Stimulated activated CD8-positive, alpha-beta memory T cell treated with anti-CD3 and anti-CD28 coated beads, Interleukin-7, amount 100 ng/mL, for 48 hours (primary cell): ENCODE measurements around the gene ZNF574.

ENCODE experiments used
- DNase-seq, 2 donors: peaks; one replicate each; pipeline ENCODE4 v3.0.0-alpha.2; 2020; ENCODE audit warnings: low read depth in 1 of 2; ENCODE audit errors: extremely low read depth in 1 of 2

ZNF574 gene

DNA sequence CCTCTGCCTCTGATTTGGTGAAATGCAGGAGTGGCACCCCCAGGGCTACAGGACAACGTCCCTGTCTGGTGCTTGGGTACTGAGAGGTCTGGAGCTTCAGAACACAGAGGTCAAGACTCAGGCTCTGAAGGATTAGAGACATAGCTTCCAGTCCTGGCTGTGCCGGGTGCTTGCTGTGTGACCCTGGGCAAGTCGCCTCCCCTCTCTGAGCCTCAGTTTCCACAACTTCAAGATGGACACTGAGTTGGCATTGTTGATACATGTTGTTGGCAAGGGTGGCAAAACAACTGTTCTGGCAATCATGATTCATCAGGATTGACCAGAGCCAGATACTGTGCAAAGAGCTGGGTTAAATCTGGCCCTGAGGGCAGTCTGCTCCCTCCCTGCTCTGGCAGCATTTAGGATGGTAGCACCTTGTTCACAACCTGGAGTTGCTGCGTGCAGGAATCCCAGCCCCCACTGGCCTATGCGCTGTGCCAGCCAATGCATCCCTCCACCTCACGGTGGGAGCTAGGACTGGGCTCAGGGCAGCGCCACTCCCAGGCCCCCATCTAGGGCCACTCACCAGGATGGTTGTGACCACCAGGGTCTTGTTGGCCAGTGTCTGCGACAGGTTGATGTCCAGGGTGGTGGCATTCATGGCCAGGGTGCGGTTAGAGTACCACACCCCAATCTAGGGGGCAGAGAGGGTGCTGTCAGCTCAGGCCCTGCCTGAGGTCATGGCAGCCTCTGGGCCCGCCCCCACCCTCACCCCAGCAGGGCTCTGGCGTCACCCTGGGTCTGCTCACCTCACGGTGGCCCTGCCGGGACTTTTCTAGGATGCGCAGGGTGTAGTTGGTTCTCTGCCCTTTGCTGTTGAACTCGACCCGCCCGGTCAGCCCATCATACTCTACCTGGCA is 22.7 kb upstream of the ZNF574 start:
- no peak for DNase-seq

DNA sequence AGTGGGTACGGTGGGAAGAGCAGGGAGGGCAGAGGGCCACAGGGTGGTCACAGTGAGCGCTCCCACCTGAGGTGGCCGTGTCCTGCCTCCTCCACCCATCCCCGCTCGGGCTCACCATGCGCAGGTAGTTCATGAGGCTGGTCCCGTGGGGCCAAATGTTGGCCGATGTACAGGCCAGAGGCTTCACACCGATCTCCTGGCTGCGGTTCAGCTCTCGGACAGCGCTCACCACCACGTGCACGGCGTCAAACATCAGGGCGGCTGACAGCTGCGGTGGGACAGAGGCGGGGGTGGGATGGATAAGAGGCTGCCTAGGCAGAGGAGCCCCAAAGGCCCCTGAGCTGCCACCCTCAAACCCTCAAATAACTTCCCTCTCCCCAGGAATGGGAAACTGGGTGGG is 21.8 kb upstream of the ZNF574 start:
- no peak for DNase-seq

DNA sequence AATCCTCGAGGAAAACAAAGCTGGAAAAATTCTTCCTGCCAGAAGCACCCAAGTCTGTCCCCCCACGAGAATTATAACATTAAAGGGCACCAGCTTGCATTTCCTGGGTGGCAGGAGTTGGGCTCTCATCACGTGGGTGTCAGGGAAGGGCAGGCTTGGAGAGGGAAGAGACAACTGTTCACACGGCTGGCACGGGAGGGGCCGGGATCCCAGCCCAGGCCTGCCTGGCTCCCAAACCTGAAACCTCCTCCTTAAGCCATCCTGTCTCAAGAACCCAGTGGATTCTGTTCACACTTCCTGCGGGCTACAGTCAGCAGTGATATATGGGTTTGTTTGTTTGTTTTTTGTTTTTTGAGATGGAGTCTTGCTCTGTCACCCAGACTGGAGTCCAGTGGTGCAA is 18.1 kb upstream of the ZNF574 start:
- DNase-seq, result no peak

DNA sequence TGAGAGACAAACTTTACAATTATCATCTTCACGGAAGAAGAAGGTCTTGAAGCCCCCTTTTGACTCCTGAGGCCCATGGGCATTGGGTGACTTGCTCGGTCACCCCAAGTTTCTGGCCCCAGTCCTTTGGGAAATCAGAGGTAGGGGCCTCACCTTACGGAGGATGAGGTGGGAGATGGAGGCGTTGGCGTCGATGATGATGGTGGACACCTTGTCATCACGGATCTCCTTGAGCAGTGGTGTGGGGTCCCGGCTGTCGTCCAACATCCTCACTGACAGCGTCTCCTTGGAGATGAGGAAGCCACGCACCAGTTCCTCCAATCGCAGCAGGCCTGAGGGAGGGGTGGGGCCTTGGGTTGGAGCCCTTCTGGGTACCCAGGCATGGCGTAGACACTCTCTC is 16.8 kb upstream of the ZNF574 start:
- DNase-seq, result no peak

DNA sequence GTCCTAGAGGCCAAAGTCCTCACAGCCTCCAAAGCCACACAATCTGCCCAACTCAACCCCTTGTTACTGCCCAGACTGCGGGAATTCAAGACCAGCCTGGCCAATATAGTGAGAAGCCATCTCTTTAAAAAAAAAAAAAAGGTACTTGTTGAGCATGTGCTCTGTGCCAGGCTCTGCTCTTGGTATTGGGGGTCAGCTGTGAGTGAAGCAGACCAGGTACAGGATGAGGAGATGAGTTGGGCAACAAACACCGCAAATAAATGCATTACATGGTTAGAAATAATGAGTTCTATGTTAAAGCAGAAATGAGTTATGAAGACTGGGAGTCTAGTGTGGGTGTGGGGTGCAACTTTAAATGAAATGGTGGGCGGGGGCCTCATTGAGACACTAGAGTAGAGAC is 15.8 kb upstream of the ZNF574 start:
- DNase-seq, result no peak

DNA sequence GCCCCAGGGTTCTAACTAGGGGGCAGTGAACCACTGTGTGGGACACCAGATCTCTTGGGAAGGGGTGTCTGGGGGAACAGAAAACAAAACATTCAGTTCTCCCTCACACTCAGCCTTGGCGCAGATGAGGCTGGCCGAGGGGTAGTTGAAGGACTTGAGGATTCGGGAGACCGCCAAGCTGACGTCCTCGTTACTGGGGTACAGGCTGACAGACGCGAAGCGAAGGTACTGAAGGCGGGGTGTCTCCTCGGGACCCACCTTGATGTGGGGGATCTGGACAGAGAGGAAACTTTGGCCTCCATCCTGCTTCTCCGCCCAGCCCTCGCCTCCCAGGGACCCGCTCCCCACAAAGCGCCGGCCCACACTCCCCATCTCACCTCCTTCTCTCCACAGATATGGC is 13.6 kb upstream of the ZNF574 start:
- no peak for DNase-seq

DNA sequence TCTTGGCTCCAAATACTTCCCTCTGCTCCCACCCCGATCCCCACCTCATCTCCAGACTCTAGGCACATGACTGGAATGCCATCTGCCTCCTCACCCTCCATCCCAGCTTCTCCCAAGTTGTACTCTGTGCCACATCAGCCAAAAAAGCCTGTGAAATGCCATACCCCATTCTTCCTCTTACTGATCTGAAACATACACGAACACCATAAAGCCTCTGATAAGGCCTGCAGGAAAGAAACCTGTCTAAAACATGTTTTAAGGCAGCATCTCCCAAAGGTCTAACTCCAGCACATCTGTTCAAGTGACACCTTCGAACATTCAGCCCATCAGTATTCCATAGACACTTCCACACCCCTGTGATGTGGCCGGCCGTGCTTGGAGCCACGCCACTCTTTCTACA is 11.5 kb upstream of the ZNF574 start:
- DNase-seq, result no peak

DNA sequence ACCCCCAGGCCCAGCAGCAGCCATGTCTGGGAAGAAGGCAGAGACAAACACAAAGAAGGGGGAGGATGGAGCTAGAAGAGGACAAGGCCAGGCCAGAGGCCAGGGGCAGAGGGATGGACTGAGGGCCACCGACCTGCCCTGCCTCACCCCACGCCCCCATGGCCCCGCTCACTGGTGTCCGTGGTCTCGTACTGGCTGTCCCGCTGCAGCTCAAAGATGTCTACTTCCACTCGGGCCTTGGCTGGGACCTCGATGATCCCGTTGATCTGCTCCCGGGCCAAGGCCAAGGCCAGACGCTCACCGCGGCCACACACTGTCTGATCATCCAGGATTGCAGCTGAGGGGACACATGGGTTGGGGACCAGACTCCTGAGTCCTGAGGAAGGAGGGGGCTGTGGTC is 10.9 kb upstream of the ZNF574 start:
- DNase-seq, result no peak

DNA sequence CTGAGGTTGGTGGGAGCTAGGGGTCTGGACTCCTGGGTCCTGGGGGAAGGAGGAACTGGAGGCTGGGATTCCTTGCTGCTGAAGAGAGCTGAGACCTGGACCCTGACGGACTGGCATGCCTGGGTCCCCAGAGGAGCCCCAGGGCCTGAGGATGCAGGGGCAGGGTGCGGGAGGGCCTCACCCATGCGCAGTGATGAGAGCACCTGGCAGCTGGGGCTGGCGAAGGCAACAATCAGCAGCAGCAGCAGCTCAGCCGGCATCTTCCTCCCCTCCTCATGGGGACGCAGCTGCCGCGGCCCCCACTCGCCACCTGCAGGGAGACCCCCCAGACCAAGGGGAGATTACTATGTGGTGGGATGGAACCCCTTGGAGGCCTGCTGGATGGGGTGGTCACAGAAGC is 10.5 kb upstream of the ZNF574 start:
- DNase-seq, result no peak

DNA sequence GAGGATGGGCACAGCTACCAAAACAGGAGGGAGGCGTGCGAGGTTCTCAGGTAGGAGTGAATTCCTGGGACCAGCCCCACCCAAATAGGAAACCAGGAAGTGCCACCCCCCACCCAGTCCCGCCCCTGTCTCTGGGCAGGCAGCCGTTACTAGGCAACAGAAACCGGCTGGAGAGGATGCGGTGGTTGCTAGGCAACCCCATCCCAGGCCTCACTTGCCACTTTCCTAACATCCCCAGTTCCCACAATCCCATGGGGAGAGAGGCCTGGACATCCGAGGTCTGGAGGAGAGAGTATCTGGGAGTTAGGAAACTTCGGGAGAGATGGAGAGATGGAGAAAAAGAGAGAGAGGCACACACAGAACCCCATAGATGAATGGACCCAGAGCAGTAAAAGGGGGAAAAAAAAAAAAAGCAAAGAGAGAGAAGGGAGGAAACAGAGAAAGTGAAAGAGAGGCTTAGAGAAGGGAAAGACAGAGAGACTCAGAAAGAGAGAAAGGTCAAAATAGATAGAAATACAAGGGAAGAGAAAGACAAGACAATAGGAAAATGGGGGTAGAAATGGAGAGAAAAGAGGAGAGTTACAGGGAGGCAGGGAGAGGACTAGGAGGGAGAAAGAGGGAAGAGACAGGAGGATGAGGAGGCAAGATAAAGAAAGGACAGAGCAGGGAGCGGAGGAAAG is 9.8 kb upstream of the ZNF574 start:
- DNase-seq, result no peak

DNA sequence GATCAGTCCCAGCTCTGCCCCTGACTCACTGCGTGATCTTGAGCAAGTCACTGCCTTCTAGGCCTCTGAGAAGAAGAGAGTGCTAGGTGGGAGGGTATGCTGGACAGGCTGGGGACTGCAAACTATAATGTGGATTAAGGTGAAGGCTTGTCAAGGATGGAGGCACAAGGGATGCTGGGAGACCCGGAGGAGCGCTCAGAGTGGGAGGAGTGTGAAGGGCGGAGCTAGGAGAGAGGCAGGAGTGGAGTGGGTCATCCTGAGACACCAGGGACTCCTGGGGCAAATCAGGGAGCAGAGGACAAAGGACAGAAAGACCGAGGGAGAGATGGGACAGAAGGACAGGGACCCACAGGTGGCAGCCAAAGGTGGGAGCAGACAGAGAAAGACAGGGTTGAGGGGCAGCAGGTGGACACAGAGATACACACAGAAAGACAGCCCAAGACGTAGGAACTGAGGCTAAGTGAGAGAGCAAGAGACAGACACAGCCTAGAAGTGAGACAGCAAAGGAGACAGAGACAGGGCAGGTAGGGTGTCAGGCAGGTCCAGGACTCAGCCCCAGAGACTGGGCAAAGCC is 8.6 kb upstream of the ZNF574 start:
- no peak for DNase-seq

DNA sequence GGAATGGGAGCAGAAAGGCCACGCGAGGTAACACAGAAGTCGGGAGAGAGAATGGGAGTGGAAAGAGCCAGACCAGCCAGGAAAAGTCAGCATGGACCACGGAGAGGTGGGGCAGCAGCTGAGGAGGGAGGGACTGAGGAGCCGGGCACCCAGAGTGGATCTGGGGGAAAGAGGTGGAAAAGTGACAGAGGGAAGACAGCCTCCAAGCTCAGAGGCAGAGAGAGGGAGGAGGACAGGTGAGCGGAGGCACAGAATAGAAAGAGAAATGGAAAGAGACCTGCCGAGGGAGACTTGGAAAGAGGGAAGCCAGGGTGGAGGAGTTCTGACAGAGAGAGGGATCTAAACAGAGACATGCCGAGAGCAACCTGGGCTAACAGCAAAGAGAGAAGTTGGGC is 7.6 kb upstream of the ZNF574 start:
- DNase-seq, result no peak

DNA sequence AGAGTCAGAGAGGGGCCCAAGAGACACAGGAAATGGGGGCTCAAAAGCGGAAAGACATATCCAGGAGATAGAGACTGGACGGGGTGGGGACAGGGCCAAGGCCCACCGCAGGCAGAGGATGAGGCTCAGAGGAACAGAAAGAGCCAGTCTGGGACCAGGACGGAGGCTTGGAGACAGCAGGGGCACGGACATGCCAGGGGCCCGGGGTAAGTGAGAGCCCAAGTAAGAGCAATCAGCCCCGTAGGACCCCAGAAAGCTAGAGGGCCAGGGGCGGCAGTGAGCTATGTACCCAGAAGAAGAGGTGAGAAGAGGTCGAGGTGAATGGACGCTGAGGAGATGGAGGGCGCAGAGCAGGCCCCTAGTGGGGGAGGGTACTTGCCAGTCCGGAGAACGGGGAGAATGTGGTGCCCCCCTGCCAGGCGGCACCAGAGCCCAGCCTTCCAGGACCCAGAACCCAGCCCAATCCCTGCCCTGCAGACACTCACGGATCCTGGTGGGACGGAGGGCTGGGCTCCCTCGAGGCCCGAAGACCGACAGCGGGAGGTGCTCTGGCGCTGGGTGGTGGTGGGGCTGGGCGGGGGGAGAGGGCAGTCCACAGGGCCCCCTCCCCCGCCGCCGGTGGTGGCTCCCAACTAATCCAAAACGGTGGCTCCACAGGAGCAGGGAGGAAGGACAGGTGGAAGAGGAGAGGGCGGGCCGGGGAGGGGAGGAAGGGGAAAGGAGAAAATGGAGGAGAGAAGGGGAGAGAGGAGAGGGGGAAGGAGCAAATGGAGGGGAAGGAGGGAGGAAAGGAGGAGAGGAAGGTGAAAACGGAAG is 7.0 kb upstream of the ZNF574 start:
- no peak for DNase-seq

DNA sequence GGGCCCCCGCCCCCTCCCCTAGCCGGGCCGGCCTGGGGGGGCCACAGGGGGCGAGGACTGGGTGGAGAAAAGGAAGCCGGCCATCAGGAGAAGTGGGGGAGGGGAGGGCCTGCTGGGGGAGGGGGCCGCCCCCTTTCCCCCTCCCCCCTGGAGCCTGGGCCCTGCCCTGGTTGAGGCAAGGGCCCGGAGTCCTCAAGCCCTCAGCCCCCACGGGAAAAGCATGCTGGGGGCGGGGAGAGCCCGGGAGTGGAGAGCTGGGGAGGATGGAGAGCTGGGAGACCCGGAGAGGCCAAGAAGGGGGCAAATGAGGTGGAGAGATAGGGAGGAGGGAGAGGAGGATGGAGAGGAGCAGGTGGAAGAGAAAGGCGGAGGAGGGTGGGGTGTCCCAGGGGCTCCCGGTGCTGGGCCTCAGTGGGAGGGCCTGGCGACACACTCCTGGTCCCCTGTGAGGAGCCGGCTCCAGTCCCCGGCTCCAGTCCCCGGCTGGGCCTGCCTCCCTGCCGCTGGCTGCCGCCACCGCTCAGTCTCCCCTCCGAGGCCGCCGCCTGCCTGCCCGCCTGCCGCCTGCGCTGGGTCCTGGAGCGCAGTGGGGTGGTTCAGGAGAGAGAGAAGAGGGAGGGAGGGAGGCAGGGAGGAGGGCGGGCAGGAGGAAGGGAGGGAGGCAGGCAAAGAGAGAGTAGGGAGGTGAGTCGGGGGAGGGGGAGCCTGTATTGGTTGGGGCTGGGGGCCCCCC is 6.2 kb upstream of the ZNF574 start, which contains the start of gene GRIK5:
TSS of gene GRIK5 (minus strand) at position 588 of the 733 bp plus-strand sequence. CDS start 4,436 bp downstream, outside the sequence.
- no peak for DNase-seq

DNA sequence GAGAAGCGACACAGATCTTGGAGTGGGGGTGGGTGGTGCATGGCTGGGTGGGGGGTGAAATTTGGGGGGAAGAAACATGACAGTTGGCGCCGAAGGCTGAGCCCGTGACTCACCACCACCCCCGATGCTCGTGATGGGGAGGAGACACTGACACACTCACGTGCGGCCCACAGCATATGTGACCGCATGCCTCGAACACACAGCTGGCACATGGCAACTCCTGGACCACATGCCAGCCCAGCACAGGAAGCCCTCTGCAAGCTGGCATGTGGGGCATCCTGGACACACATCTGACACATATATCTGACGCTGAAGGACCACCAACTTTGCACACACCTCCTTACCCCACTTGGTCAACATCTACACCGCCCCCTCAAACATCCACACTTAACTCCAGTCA is 4.7 kb upstream of the ZNF574 start:
- DNase-seq, result no peak

DNA sequence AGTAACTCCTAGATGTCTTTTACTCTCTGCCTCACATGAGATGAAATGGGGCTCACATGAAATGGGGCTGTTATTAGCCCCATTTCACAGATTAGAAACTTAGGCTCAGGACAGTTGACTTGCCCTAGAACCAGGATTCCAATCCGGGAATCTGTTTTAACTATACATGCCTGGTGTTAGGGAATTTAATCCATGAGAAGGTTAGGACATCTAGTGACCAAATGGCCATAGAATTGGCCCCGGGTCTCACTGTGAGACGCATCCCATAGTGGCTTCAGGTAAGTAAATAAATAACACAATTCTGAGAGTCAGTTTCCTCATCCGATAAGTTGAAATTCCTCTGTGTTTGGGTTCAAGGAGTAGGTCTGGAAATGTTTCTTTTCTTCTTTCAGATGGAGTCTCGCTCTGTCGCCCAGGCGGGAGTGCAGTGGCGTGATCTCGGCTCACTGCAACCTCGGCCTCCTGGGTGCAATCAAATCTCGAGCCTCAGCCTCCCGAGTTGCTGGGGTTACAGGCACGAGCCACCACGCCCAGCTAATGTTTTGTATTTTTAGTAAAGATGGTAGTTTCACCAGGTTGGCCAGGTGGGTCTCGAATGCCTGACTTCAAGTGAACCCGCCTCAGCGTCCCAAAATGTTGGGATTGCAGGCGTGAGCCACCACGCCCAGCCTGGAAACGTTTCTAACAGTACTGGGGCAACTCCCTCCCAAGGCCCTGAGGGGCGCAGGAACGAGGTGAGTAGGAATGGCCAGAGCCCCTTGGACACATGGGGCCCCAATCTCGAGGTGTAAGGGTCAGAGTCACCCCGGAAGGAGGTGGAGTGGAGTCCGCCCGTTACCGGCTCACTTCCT is 1.2 kb upstream of the ZNF574 start:
- no peak for DNase-seq

DNA sequence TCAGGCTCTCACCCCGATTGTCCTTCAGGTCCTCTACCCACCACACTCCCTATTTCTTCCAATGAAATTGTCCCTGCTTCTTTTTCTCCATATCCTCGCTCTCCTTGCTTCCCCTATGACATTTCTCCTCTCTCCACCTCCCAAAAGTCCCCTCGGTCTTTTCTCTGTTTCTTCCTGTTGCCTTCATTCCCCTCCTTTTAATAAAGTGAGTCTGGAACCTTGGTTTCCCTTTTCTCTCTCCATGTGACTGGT is 676 bp upstream of the ZNF574 start:
- DNase-seq, result no peak

DNA sequence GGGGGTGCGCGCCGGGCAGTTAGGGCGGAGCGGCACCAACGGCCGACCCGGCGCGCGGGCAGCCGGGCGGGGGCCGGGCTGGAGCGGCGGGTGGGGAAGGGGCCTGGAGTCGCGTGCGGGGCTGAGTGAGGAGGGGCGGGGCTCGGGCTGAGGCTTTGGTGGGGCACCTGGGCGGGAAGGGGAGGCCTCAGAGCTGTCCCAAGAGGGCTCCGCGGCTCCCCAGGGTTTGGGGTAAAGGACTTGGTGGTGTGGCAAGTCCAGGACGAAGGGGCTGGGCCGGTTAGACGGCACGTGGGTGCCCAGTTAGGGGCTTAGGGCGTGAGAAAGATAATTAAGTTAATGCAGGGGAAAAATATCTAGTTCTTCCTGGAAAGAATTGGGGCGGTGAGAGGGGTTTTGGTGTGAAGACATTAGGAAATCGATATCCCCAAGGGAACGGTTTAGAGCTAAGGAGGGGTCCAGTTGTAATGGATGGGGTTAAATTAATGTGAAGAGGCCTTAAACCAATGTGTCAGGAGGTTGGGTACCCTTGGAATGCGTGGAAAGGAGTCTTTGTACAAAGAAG is 496 bp downstream of the ZNF574 start:
- DNase-seq, result no peak

DNA sequence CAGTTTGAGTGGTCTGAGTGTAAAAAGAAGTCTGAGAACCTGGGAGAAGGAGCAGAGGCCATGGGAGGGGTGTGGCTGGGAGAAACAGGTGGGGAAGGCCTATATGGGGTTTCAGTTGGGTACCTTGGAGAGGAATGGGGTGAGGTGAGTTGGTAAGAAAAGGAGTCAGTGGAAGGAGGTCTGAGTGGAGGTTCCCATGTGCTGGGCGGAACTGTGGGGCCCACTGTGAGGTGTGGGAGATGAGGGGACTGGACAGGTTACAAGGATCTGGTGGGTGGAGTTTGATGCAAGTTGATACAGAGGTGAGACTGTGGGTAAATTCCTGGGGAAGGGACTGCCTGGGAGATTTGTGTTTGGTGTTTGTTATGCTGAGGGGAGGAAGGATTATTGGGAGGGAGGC is 2.1 kb downstream of the ZNF574 start:
- no peak for DNase-seq
